ENCODE results near the gene CACNA1D. TPM values are rescaled to one million over a fixed set of nuclear protein-coding genes. Genes with fewer than 3 reads are reported as not detected.

Gene CACNA1D
- total and polyA plus RNA-seq, 9 of the 15 experiments (the other 6 are each of a cell fraction or from before 2014, with no cell fraction given): 0.29 TPM; not detected in 8

DNA sequence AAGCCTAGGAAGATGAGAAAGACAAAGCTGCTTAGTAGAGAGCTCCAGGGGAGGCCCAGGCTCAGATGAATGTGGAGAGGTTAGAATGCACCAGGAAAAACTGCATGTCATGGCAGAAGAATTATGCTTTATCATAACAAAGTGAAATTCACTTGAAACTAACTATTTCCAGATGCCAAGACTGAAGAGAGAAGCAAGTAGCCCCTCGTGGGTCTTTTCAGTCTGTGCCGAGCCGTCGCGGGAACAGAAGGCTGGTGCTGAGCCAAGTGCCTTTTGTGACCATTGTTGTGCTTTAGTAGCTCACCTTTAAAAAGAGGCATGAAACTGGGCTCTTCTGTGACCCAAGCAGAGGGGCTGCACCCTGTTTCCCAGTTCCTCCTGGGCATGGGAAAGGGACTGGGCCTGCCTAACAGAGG is 278.6 kb downstream of the CACNA1D start (continued):
- no peak for TF ChIP-seq NR1H2 (CRISPR knock-in tag; IDR thresholded peaks at IDR 0.05)

DNA sequence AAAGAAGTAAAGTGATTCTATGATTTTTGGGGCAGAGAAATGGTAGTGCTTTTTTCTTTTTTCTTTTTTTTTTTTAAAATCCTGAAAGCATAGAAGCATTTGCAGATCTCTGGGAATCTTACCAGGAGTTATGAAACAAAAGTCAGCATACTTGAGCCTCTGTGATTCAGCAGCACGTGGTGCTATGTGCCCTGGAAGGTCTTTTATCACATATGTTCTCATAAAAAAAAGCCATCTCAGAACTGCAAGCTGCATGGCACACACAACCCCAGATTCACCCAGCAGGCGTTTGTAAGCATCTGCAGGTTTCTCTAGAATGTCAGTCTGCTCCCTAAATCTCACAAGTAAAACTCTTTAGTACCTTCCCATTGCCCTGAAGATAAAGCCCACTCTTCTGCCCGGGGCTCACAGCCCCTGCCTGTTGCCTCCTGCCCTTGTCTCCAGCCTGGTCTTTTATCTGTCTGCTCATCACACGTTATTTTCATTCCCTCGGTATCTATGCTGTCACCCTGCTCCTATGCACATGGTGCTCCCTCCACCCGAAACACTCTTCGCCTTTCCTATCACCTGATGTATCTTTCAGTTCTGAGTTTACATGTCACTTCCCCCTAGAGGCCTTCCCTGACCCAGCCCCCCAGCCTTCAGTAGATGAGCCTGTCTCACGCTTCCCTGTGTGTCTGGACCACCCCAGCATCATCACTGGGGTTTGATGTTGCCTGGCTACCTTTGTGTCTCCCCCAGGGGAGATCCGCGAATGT is 279.4 kb downstream of the CACNA1D start:
- in situ Hi-C loops (cut with MboI) (no loop called here), intact Hi-C loops (cut with micrococcal nuclease) (no loop called here)
- no peaks in the 10 kb centered on the region for H3K4me1 ChIP-seq (replicated peaks in 1 of 2; ENCODE audit: control insufficient read depth in 2 of 2, insufficient read depth in 2 of 2, low read length in 2 of 2)
- FAIRE-seq (no peak), DNase-seq (ENCODE audit: extremely low read depth in 1 of 4, low spot score in 3 of 4) (no peak), ATAC-seq (no peak)
- H3K27ac ChIP-seq (ENCODE audit: extremely low read depth, low read depth, low read length): no peak overlapping the region
- no peak overlapping the region for H2AFZ ChIP-seq (ENCODE audit: low read depth, low read length)
- WGBS (ENCODE audit: insufficient coverage, low coverage, missing lambda C conversion rate): 2% methylated on average over 9 of the region's 10 CpGs
- POLR2A ChIA-PET: no interaction called here
- no TSS peak for BruUV-seq (replicated peaks)
- no peaks in the 10 kb centered on the region for H3K36me3 ChIP-seq (ENCODE audit: control insufficient read depth, insufficient read depth, low read length)
- no peak overlapping the region for H3K4me2 ChIP-seq (ENCODE audit: insufficient read depth, low read length)
- H3K9me1 ChIP-seq (ENCODE audit: control insufficient read depth, insufficient read depth, low read length): peaks cover 2% of the 10 kb centered on the region
- CTCF ChIA-PET (ENCODE audit: low intra/inter-chr PET ratio): no interaction called here
- no peak for TF ChIP-seq FOXK2 (conservative IDR thresholded peaks at IDR 0.05 in 1 of 2, IDR thresholded peaks at IDR 0.05 in 1 of 2; ENCODE audit: low read depth in 2 of 2)
- TF ChIP-seq GABPA (tag; conservative IDR thresholded peaks at IDR 0.05; ENCODE audit: low read depth): no peak
- no peak for TF ChIP-seq SIN3A (IDR thresholded peaks at IDR 0.05; ENCODE audit: borderline replicate concordance in 2 of 2, control insufficient read depth in 1 of 2, low read depth in 2 of 2, low read length in 2 of 2)
- TF ChIP-seq, protein P1, sequence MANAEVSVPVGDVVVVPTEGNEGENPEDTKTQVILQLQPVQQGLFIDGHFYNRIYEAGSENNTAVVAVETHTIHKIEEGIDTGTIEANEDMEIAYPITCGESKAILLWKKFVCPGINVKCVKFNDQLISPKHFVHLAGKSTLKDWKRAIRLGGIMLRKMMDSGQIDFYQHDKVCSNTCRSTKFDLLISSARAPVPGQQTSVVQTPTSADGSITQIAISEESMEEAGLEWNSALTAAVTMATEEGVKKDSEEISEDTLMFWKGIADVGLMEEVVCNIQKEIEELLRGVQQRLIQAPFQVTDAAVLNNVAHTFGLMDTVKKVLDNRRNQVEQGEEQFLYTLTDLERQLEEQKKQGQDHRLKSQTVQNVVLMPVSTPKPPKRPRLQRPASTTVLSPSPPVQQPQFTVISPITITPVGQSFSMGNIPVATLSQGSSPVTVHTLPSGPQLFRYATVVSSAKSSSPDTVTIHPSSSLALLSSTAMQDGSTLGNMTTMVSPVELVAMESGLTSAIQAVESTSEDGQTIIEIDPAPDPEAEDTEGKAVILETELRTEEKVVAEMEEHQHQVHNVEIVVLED (CRISPR knock-in tag; IDR thresholded peaks at IDR 0.05): no peak
- TF ChIP-seq SAFB2 (IDR thresholded peaks at IDR 0.05; ENCODE audit: borderline replicate concordance, low read depth, low read length, severe bottlenecking): no peak
- TF ChIP-seq NR2F6 (CRISPR knock-in tag; IDR thresholded peaks at IDR 0.05): no peak
- no peak for TF ChIP-seq TEAD2 (tag; IDR thresholded peaks at IDR 0.05)
- no peak for TF ChIP-seq BCL6 (CRISPR knock-in tag; IDR thresholded peaks at IDR 0.05)
- no peak for TF ChIP-seq MCM3 (IDR thresholded peaks at IDR 0.05)
- TF ChIP-seq PTBP1 (IDR thresholded peaks at IDR 0.05; ENCODE audit: low read depth, low read length): no peak
- no peak for TF ChIP-seq SNIP1 (IDR thresholded peaks at IDR 0.05; ENCODE audit: low read depth)
- TF ChIP-seq ZNF354B (CRISPR knock-in tag; IDR thresholded peaks at IDR 0.05): no peak
- no peak for TF ChIP-seq ZNF121 (CRISPR knock-in tag; conservative IDR thresholded peaks at IDR 0.05)
- TF ChIP-seq ZNF184 (CRISPR knock-in tag; IDR thresholded peaks at IDR 0.05): no peak
- TF ChIP-seq FOXJ3 (CRISPR knock-in tag; IDR thresholded peaks at IDR 0.05): no peak
- no peak for TF ChIP-seq TCFL5 (CRISPR knock-in tag; conservative IDR thresholded peaks at IDR 0.05)
- no peak for TF ChIP-seq MCM2 (IDR thresholded peaks at IDR 0.05; ENCODE audit: low read depth)
- TF ChIP-seq NFIX (CRISPR knock-in tag; IDR thresholded peaks at IDR 0.05; ENCODE audit: low read depth): no peak
- no peak for TF ChIP-seq ADNP (tag; IDR thresholded peaks at IDR 0.05)
- H3K4me3 ChIP-seq: no peak overlapping the region
- H3K79me2 ChIP-seq (ENCODE audit: control insufficient read depth, insufficient read depth, low read length): no peaks in the 10 kb centered on the region
- no peaks in the 10 kb centered on the region for H4K20me1 ChIP-seq (replicated peaks; ENCODE audit: control insufficient read depth, insufficient read depth, low read length)
- H3K27me3 ChIP-seq (ENCODE audit: control insufficient read depth in 2 of 2, insufficient read depth in 2 of 2, low read length in 2 of 2): peaks cover 0 to 41% of the 10 kb centered on the region in 2 experiments; a peak in 3 of 5 replicates
- H3K9ac ChIP-seq (ENCODE audit: insufficient read depth in 1 of 2, low read depth in 2 of 2, low read length in 2 of 2): no peak overlapping the region
- H3K9me3 ChIP-seq (replicated peaks; ENCODE audit: control insufficient read depth, insufficient read depth, low read depth, low read length): no peaks in the 10 kb centered on the region

All from K562 (cell line).